Transverse colon (tissue), 4 donors: ENCODE results near the gene SSRP1.

Experiments
- EP300 ChIP-seq: sonication (generic); formaldehyde crosslinking; IDR thresholded peaks from one replicate; pipeline ENCODE4 v1.6.1; 2017; ENCODE audit warnings: antibody characterized with exemption, low read depth
- POLR2A ChIP-seq: fragments of 450-650 bp; IDR thresholded peaks from one replicate; pipeline ENCODE4 v1.6.1; 2016; ENCODE audit warnings: antibody characterized with exemption, mild to moderate bottlenecking, moderate library complexity
- POLR2AphosphoS5 ChIP-seq, 3 donors: sonication (generic); formaldehyde crosslinking; IDR thresholded peaks; one replicate each; pipeline ENCODE4 v1.6.1; 2016; ENCODE audit warnings: antibody characterized with exemption in 3 of 3
- TF ChIP-seq, protein P1 (sequence below), 5 experiments: fragments of 200-600 bp in 3 of 5; fragments of 450-650 bp in 2 of 5; sonication (generic) in 3 of 5; IDR thresholded peaks; 1 replicate in 2 of 5; 2 replicates in 3 of 5; pipeline ENCODE4 v1.5.1; 2016 to 2017; ENCODE audit warnings: antibody characterized with exemption in 5 of 5, inconsistent platforms in 3 of 5, mild to moderate bottlenecking in 2 of 5, moderate library complexity in 1 of 5

DNA sequence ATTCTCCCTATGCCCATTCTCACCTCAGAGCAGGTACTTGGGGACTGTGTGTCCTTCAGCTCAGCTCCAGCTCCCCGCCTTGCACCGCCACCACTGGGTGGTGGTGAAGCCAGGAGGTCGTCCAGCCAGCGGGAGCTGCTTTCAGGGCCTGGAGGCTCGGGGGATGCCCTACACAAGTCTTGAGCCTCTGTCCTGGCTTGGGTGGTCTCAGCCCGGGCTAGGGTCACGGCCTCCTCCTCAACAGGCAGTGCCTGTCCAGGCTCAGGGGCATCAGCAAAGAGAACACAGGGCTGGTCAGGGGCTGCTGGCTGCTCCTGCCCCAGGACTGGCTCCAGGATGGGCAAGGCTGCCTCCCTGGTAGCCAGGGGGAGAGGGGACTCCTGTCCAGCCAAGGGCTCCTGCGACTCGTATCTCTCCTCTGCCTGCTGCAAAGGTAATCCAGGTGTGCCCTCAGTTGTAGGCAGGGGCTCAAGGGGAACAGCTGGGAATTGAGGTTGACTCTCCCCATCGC is 23.1 kb downstream of the SSRP1 start:
- TF ChIP-seq, protein P1, sequence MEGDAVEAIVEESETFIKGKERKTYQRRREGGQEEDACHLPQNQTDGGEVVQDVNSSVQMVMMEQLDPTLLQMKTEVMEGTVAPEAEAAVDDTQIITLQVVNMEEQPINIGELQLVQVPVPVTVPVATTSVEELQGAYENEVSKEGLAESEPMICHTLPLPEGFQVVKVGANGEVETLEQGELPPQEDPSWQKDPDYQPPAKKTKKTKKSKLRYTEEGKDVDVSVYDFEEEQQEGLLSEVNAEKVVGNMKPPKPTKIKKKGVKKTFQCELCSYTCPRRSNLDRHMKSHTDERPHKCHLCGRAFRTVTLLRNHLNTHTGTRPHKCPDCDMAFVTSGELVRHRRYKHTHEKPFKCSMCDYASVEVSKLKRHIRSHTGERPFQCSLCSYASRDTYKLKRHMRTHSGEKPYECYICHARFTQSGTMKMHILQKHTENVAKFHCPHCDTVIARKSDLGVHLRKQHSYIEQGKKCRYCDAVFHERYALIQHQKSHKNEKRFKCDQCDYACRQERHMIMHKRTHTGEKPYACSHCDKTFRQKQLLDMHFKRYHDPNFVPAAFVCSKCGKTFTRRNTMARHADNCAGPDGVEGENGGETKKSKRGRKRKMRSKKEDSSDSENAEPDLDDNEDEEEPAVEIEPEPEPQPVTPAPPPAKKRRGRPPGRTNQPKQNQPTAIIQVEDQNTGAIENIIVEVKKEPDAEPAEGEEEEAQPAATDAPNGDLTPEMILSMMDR (IDR thresholded peaks at IDR 0.05) = no peak
- TF ChIP-seq EP300 = no peak
- no peak for TF ChIP-seq POLR2A
- no peak for TF ChIP-seq POLR2AphosphoS5 (IDR thresholded peaks at IDR 0.05)
